Measurements from ENCODE around the gene TTC33.

GRCh38 chr5:40575411-40575810 is 180.3 kb downstream of the TTC33 start:
- TF ChIP-seq CTCF (IDR thresholded peaks at IDR 0.05) (no peak), EZH2 (IDR thresholded peaks at IDR 0.05) (no peak), EZH2phosphoT487 (IDR thresholded peaks at IDR 0.05) (no peak)
